ENCODE data around the gene CPZ. TPM values are rescaled to one million over a fixed set of nuclear protein-coding genes. Genes with fewer than 3 reads are reported as not detected.

The CPZ gene
- polyA plus RNA-seq, 3 donors = not detected

- Histone ChIP-seq H3K79me2 (ENCODE audit: insufficient read depth, low read length) (no peaks in the 10 kb centered on the region), H3K4me2 (replicated peaks; ENCODE audit: extremely low read depth, low read length, poor library complexity, severe bottlenecking) (no peak overlapping the region), H3K27ac (ENCODE audit: low read depth in 1 of 2, low read length in 2 of 2) (no peak overlapping the region), H3K36me3 (replicated peaks in 1 of 2; ENCODE audit: control insufficient read depth in 1 of 2, insufficient read depth in 2 of 2, low read length in 2 of 2) (no peaks in the 10 kb centered on the region), H3K4me3 (replicated peaks in 1 of 3; ENCODE audit: low read depth in 2 of 3, low read length in 3 of 3) (no peak overlapping the region), H3K4me1 (ENCODE audit: control insufficient read depth in 1 of 2, insufficient read depth in 2 of 2, low read length in 2 of 2) (no peaks in the 10 kb centered on the region), H3K27me3 (ENCODE audit: control insufficient read depth in 2 of 2, insufficient read depth in 2 of 2, low read length in 2 of 2) (no peaks in the 10 kb centered on the region), H3K9ac (ENCODE audit: insufficient read depth, low read length, poor library complexity, severe bottlenecking) (no peak overlapping the region), H2AFZ (ENCODE audit: insufficient read depth, low read depth, low read length, poor library complexity, severe bottlenecking) (no peak overlapping the region), H3K9me3 (replicated peaks in 1 of 2; ENCODE audit: control insufficient read depth in 1 of 2, insufficient read depth in 1 of 2, low read length in 2 of 2) (no peaks in the 10 kb centered on the region), H4K20me1 (ENCODE audit: insufficient read depth, low read length) (no peaks in the 10 kb centered on the region)
- WGBS (ENCODE audit: insufficient coverage) = 90% methylated on average over 4 of the region's 4 CpGs
- Mint-ChIP-seq H3K27me3 (ENCODE audit: low read depth in 3 of 3) (peaks cover 0 to 2% (median 0%) of the 10 kb centered on the region in 3 donors), H3K27ac (no peak overlapping the region), H3K9me3 (peaks cover 0 to 2% (median 0%) of the 10 kb centered on the region in 7 donors), H3K4me1 (peaks cover 2% of the 10 kb centered on the region), H3K4me3 (no peak overlapping the region), H3K36me3 (no peaks in the 10 kb centered on the region)
- TF ChIP-seq CTCF (IDR thresholded peaks at IDR 0.05) = no peak
- DNase-seq = no peak
- intact Hi-C loops (cut with micrococcal nuclease) = no loop called here
Observed at GRCh38 chr4:8552024-8552423, 40.5 kb upstream of the CPZ start.

DNA sequence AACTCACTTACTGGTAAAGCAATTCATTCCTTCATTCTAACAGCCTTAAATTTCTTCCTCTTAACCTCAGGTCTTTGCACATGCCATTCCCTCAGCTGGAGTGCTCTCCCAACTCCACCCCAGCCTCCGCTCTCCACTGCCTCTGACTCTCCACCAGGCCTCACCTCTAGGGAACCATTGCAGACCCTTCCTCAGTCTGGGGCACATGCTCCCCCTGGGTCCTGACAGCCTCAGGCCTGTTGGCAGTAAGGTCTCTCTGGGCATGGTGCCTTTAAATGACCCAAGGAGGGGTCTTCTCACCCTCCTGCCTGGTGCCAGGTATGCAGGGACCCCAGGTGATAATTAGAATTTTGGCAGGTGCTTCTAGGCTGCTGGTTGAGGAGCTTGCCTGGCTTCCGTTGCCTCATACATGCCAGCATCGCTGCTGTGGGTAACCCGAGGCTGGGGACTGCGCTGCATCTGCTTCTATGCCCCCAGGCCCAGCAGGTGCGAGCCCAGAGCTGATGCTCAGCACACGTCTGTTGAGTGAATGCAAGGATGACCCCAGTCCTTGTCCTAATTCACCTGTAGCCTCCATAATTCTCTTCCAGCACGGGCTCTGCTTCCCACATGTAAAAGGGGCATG, 39.9 kb upstream of the CPZ start:
- Mint-ChIP-seq H3K27ac (no peak overlapping the region), H3K36me3 (no peaks in the 10 kb centered on the region), H3K4me3 (no peak overlapping the region), H3K9me3 (peaks cover 0 to 2% (median 0%) of the 10 kb centered on the region in 7 donors), H3K27me3 (ENCODE audit: low read depth in 3 of 3) (peaks cover 0 to 2% (median 1%) of the 10 kb centered on the region in 3 donors), H3K4me1 (no peaks in the 10 kb centered on the region)
- H3K27ac ChIP-seq (ENCODE audit: low read depth in 1 of 2, low read length in 2 of 2) = no peak overlapping the region
- H3K9me3 ChIP-seq (replicated peaks in 1 of 2; ENCODE audit: control insufficient read depth in 1 of 2, insufficient read depth in 1 of 2, low read length in 2 of 2) = no peaks in the 10 kb centered on the region
- H4K20me1 ChIP-seq (ENCODE audit: insufficient read depth, low read length) = no peaks in the 10 kb centered on the region
- H3K4me3 ChIP-seq (replicated peaks in 1 of 3; ENCODE audit: low read depth in 2 of 3, low read length in 3 of 3) = no peak overlapping the region
- no peak overlapping the region for H3K9ac ChIP-seq (ENCODE audit: insufficient read depth, low read length, poor library complexity, severe bottlenecking)
- no peaks in the 10 kb centered on the region for H3K36me3 ChIP-seq (replicated peaks in 1 of 2; ENCODE audit: control insufficient read depth in 1 of 2, insufficient read depth in 2 of 2, low read length in 2 of 2)
- no peaks in the 10 kb centered on the region for H3K4me1 ChIP-seq (ENCODE audit: control insufficient read depth in 1 of 2, insufficient read depth in 2 of 2, low read length in 2 of 2)
- H3K79me2 ChIP-seq (ENCODE audit: insufficient read depth, low read length) = no peaks in the 10 kb centered on the region
- no peak overlapping the region for H3K4me2 ChIP-seq (replicated peaks; ENCODE audit: extremely low read depth, low read length, poor library complexity, severe bottlenecking)
- no peak overlapping the region for H2AFZ ChIP-seq (ENCODE audit: insufficient read depth, low read depth, low read length, poor library complexity, severe bottlenecking)
- no peak for DNase-seq
- no peaks in the 10 kb centered on the region for H3K27me3 ChIP-seq (ENCODE audit: control insufficient read depth in 2 of 2, insufficient read depth in 2 of 2, low read length in 2 of 2)
- no peak for TF ChIP-seq CTCF (IDR thresholded peaks at IDR 0.05)
- intact Hi-C loops (cut with micrococcal nuclease) = no loop called here
- WGBS (ENCODE audit: insufficient coverage) = 89% methylated on average over 7 of the region's 8 CpGs
